ENCODE data around the gene KISS1R.

- TF ChIP-seq CTCF (IDR thresholded peaks at IDR 0.05), result no peak
- no peak for TF ChIP-seq POLR2AphosphoS5 (IDR thresholded peaks at IDR 0.05)
These were observed 31.5 kb upstream of the KISS1R start for GRCh38 chr19:885536-886224.
